ENCODE data around the gene MLPH. TPM values are rescaled to one million over a fixed set of nuclear protein-coding genes. Genes with fewer than 3 reads are reported as not detected.

The MLPH gene
- total and polyA plus RNA-seq, 10 donors = 0.09 to 1.4 (median 0.35) TPM; not detected in 3

GRCh38 chr2:237514474-237515130 lies 27.6 kb downstream of the MLPH start:
- peaks cover 0 to 16% (median 7%) of the 10 kb centered on the region in 6 donors for H3K4me1 ChIP-seq
- no peaks in the 10 kb centered on the region for H3K36me3 ChIP-seq
- WGBS, 5 donors = 78 to 83% (median 81%) methylated on average over 6 of the region's 6 CpGs
- H3K27ac ChIP-seq = no peak overlapping the region
- intact Hi-C loops (cut with DNase I; ENCODE audit: low total_unique reads) = loop anchor here (10.0 kb wide), 1 partner anchor 230 kb away; no protein-coding TSS in a partner anchor
- DNase-seq = no peak
- peaks cover 0 to 28% (median 0%) of the 10 kb centered on the region in 7 donors for H3K27me3 ChIP-seq (replicated peaks in 1 of 7)
- TF ChIP-seq POLR2A (IDR thresholded peaks at IDR 0.05) (no peak), POLR2AphosphoS5 (IDR thresholded peaks at IDR 0.05) (no peak), CTCF (IDR thresholded peaks at IDR 0.05 in 8 of 11, conservative IDR thresholded peaks at IDR 0.05 in 3 of 11) (no peak)
- no peak overlapping the region for H3K4me3 ChIP-seq
- no peaks in the 10 kb centered on the region for H3K9me3 ChIP-seq

GRCh38 chr2:237515166-237515565 lies 28.1 kb downstream of the MLPH start:
- no peak for TF ChIP-seq CTCF (IDR thresholded peaks at IDR 0.05 in 8 of 11, conservative IDR thresholded peaks at IDR 0.05 in 3 of 11)
- TF ChIP-seq POLR2AphosphoS5 (IDR thresholded peaks at IDR 0.05) = no peak
- no peak for TF ChIP-seq POLR2A (IDR thresholded peaks at IDR 0.05)
- intact Hi-C loops (cut with DNase I; ENCODE audit: low total_unique reads) = loop anchor here (10.0 kb wide), 1 partner anchor 230 kb away; no protein-coding TSS in a partner anchor

GRCh38 chr2:237515621-237516275 lies 28.7 kb downstream of the MLPH start:
- intact Hi-C loops (cut with DNase I; ENCODE audit: low total_unique reads) = loop anchor here (10.0 kb wide), 1 partner anchor 229 kb away; no protein-coding TSS in a partner anchor
- TF ChIP-seq POLR2A (IDR thresholded peaks at IDR 0.05) (no peak), POLR2AphosphoS5 (IDR thresholded peaks at IDR 0.05) (no peak), CTCF (IDR thresholded peaks at IDR 0.05 in 8 of 11, conservative IDR thresholded peaks at IDR 0.05 in 3 of 11) (no peak)
- peaks cover 0 to 17% (median 0%) of the 10 kb centered on the region in 7 donors for H3K27me3 ChIP-seq (replicated peaks in 1 of 7)
- H3K9me3 ChIP-seq = no peaks in the 10 kb centered on the region
- no peaks in the 10 kb centered on the region for H3K36me3 ChIP-seq
- no peak overlapping the region for H3K4me3 ChIP-seq
- peaks cover 0 to 12% (median 2%) of the 10 kb centered on the region in 6 donors for H3K4me1 ChIP-seq
- no peak for DNase-seq
- no peak overlapping the region for H3K27ac ChIP-seq
- 72 to 90% (median 76%) methylated on average over 5 to 6 of the region's 6 CpGs for WGBS, 5 donors

More at GRCh38 chr2:237515166-237515565, 28.1 kb downstream of the MLPH start:
- Histone ChIP-seq H3K27ac (no peak overlapping the region), H3K4me1 (peaks cover 0 to 16% (median 7%) of the 10 kb centered on the region in 6 donors), H3K4me3 (no peak overlapping the region), H3K27me3 (replicated peaks in 1 of 7) (peaks cover 0 to 23% (median 0%) of the 10 kb centered on the region in 7 donors), H3K9me3 (no peaks in the 10 kb centered on the region), H3K36me3 (no peaks in the 10 kb centered on the region)
- WGBS, 5 donors = 79 to 82% (median 81%) methylated on average over 16 of the region's 16 CpGs
- DNase-seq = no peak

- Histone ChIP-seq H3K4me3 (no peak overlapping the region), H3K36me3 (no peaks in the 10 kb centered on the region), H3K27ac (no peak overlapping the region), H3K27me3 (replicated peaks in 1 of 7) (peaks cover 0 to 8% (median 0%) of the 10 kb centered on the region in 7 donors), H3K4me1 (peaks cover 0 to 9% (median 1%) of the 10 kb centered on the region in 6 donors), H3K9me3 (no peaks in the 10 kb centered on the region)
- TF ChIP-seq POLR2AphosphoS5 (IDR thresholded peaks at IDR 0.05) = no peak
- TF ChIP-seq CTCF (IDR thresholded peaks at IDR 0.05 in 8 of 11, conservative IDR thresholded peaks at IDR 0.05 in 3 of 11) = no peak
- TF ChIP-seq POLR2A (IDR thresholded peaks at IDR 0.05) = no peak
- 63 to 93% (median 90%) methylated on average over 4 of the region's 4 CpGs for WGBS, 5 donors
- no peak for DNase-seq
- intact Hi-C loops (cut with DNase I; ENCODE audit: low total_unique reads) = loop anchor here (10.0 kb wide), 1 partner anchor 228 kb away; no protein-coding TSS in a partner anchor
Measured at GRCh38 chr2:237517163-237517562, 30.1 kb downstream of the MLPH start.
